Purkinje cell (primary cell): ENCODE data around the gene ADAMTS10. TPM values are rescaled to one million over a fixed set of nuclear protein-coding genes. Genes with fewer than 3 reads are reported as not detected.

ENCODE experiments used
- polyA plus RNA-seq: library from polyadenylated mRNA; unstranded; fragments of >200 nt; fragmentation: Nextera tagmentation; gene quantifications from 2 replicates; pipeline ENCODE4 v1.2.1, GENCODE V29; 2014

ADAMTS10 gene
- polyA plus RNA-seq = 0.17 TPM in 1 of 2 replicates, not detected in the other

DNA sequence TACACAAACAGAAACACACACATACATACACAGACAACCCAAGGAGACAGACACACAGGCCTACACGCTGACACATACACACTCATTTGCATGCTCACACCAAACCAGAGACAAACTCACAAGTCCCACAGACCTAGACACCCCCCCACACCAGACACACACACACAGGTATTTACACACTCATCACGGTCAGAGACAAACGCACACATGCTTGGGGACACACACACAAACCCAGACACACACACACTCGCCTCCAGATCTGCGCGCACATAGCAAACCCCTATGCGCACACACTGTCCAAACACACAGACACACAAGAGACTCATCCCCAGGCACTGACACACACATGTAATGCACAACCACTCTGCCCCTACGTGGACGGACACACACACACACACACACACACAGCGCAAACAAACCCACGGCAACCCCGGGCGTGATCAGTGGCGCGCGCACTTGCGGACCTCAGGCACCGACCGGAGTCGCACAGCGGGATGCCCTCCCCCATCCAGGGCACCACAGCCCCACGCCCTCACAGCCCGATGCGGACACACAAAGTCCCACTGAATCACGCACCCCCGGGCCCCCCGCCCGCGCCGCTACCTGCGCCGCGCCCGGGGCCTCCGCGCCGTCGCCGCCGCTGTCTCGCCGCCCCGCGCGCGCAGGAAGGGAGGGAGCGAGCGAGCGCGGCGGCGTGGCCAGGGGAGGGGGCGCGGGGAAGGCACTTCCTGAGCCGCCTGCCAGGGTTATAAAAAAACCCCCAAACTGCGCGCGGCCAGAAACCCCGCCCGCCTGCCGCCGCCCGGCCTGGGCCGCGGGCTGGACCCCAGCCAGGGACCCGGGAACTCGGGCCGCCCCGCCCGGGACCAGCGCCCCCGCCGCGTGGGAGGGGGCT is at the start of gene ADAMTS10:
Gene ADAMTS10 (minus strand): TSS at position 675 of the 895 bp plus-strand sequence. CDS start 5,005 bp downstream, outside the sequence.

GRCh38 chr19:8629996-8630683 is 19.6 kb upstream of the ADAMTS10 start, which contains the start of gene NFILZ:
Gene NFILZ (plus strand): TSS chr19:8630633. CDS start chr19:8676766, 46,133 bp downstream.

DNA sequence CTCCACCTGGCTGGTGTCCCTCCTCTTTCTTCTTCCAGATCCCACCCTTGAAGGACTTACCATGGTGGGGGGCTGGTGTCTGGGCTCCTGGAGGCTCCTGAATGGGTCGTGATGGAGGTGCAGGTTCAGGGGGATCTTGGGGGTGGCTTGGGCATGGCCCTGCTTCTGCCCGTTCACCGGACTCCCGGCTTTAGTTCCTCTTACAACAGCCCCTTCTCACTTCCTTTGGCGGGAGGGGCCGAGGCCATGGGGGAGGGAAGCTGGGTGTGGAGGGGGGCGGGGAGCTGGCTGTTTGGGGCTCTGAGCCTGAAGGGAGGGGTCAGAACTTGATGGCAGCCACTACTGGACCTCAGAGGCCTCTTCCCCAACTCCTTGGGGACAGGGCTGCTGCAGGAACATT is 33.3 kb downstream of the ADAMTS10 start, which contains the start of gene MYO1F:
Gene MYO1F (minus strand): TSS at position 196 of the 400 bp plus-strand sequence. CDS start 133 bp downstream, at position 63.

Other genes starting within 250 kb of the ADAMTS10 start
- gene ANGPTL4, start 246.6 kb downstream of the ADAMTS10 start, polyA plus RNA-seq = 1.8 TPM in 1 of 2 replicates, not detected in the other
- gene RAB11B, start 220.4 kb downstream of the ADAMTS10 start, polyA plus RNA-seq = 40.3 and 43.4 TPM in 2 replicates
- gene MARCHF2, start 197.4 kb downstream of the ADAMTS10 start, polyA plus RNA-seq = 8.4 and 12.8 TPM in 2 replicates
- 13.6 and 16.2 TPM in 2 replicates for gene HNRNPM, start 165.7 kb downstream of the ADAMTS10 start, polyA plus RNA-seq
- gene PRAM1, start 108.1 kb downstream of the ADAMTS10 start, polyA plus RNA-seq = not detected in 2 replicates
- 0.31 TPM in 1 of 2 replicates, not detected in the other for gene ZNF414, start 96.5 kb downstream of the ADAMTS10 start, polyA plus RNA-seq
- 0.29 and 1.5 TPM in 2 replicates for gene MYO1F, start 33.3 kb downstream of the ADAMTS10 start, polyA plus RNA-seq
- not detected in 2 replicates for gene NFILZ, start 19.9 kb upstream of the ADAMTS10 start, polyA plus RNA-seq
- not detected in 2 replicates for gene ACTL9, start 88.1 kb upstream of the ADAMTS10 start, polyA plus RNA-seq
- gene OR2Z1, start 110.9 kb upstream of the ADAMTS10 start, polyA plus RNA-seq = not detected in 2 replicates
- 2.1 and 5.8 TPM in 2 replicates for gene ZNF558, start 221.6 kb upstream of the ADAMTS10 start, polyA plus RNA-seq
- gene MBD3L1, start 221.7 kb upstream of the ADAMTS10 start, polyA plus RNA-seq = not detected in 2 replicates